HL-60 (cell line): ENCODE data around the gene ABCC11.

Experiments used
- DNase-seq, 2 experiments: peaks; one replicate each; pipeline ENCODE4 v3.0.0-alpha.2; 2010 to 2020; ENCODE audit warnings: low read depth in 1 of 2, low spot score in 1 of 2
- H3K27ac ChIP-seq: fragments of 250-450 bp; sonication (Bioruptor Pico); replicated peaks from 2 replicates; pipeline ENCODE4 v1.5.1; 2020; ENCODE audit warnings: mild to moderate bottlenecking, moderate library complexity
- H3K27me3 ChIP-seq: fragments of 250-450 bp; sonication (Bioruptor Pico); 2 replicates; pipeline ENCODE4 v1.5.1; 2021; ENCODE audit warnings: mild to moderate bottlenecking, moderate library complexity; ENCODE audit not compliant: insufficient read depth, poor library complexity, severe bottlenecking
- H3K4me3 ChIP-seq: replicated peaks from 2 replicates; pipeline ENCODE4 v1.5.1; 2011; ENCODE audit warnings: mild to moderate bottlenecking, control low read depth, low read length; ENCODE audit not compliant: insufficient read depth
- CTCF ChIP-seq: IDR thresholded peaks from one replicate; pipeline ENCODE4 v1.5.1; 2011; ENCODE audit warnings: low read length, control low read depth, inconsistent platforms; ENCODE audit not compliant: insufficient read depth
- GABPA ChIP-seq: IDR thresholded peaks from 2 replicates; pipeline ENCODE4 v1.6.1; 2012; ENCODE audit warnings: low read depth
- POLR2AphosphoS5 ChIP-seq: IDR thresholded peaks from 2 replicates; pipeline ENCODE4 v1.6.1; 2012; ENCODE audit warnings: low read depth
- SPI1 ChIP-seq: IDR thresholded peaks from 2 replicates; pipeline ENCODE4 v1.6.1; 2012; ENCODE audit warnings: low read depth, mild to moderate bottlenecking, borderline replicate concordance

The ABCC11 gene

GRCh38 chr16:48117217-48118105 lies 129.9 kb downstream of the ABCC11 start:
- peak; percentile 25 to 57 for DNase-seq
- H3K4me3 ChIP-seq, result no peak overlapping the region
- H3K27ac ChIP-seq, result no peak overlapping the region
- no peaks in the 10 kb centered on the region for H3K27me3 ChIP-seq
- no peak for TF ChIP-seq SPI1
- TF ChIP-seq POLR2AphosphoS5, result no peak
- TF ChIP-seq CTCF, result peak; percentile 67
- no peak for TF ChIP-seq GABPA
